GM20000 (cell line): ENCODE results near the gene RBPJL.

ENCODE experiments used
- DNase-seq: peaks from one replicate; pipeline ENCODE4 v3.0.0; 2012; ENCODE audit warnings: low spot score
- CTCF ChIP-seq: IDR thresholded peaks from 2 replicates; pipeline ENCODE4 v1.5.1; 2012; ENCODE audit warnings: mild to moderate bottlenecking, control low read depth; ENCODE audit errors: extremely low read depth, missing control alignments

The RBPJL gene

GRCh38 chr20:45329497-45330319, 23.1 kb downstream of the RBPJL start:
- TF ChIP-seq CTCF = no peak
- DNase-seq = no peak

GRCh38 chr20:45330476-45330875, 23.8 kb downstream of the RBPJL start:
- no peak for TF ChIP-seq CTCF
- DNase-seq = no peak

- TF ChIP-seq CTCF = no peak
- no peak for DNase-seq
These were observed 30.1 kb downstream of the RBPJL start for GRCh38 chr20:45336530-45337366.

- DNase-seq = no peak
- no peak for TF ChIP-seq CTCF
These were observed 30.9 kb downstream of the RBPJL start for GRCh38 chr20:45337367-45338120.

GRCh38 chr20:45338121-45339030, 31.7 kb downstream of the RBPJL start:
- no peak for DNase-seq
- no peak for TF ChIP-seq CTCF

GRCh38 chr20:45339084-45339483, 32.4 kb downstream of the RBPJL start:
- TF ChIP-seq CTCF = no peak
- DNase-seq = no peak
